RCC 7860 (cell line): Measurements from ENCODE around the gene JPH4.

Experiments
- DNase-seq: peaks from one replicate; pipeline ENCODE4 v3.0.0-alpha.2; 2015; ENCODE audit warnings: low spot score
- FAIRE-seq: peaks from 2 replicates; lab custom pipeline; 2012; peaks lifted over from hg19 to GRCh38; lab: Jason Lieb, UNC

Gene JPH4

GRCh38 chr14:23580948-23581281 lies 2.3 kb upstream of the JPH4 start:
- FAIRE-seq: no peak

GRCh38 chr14:23580152-23580926 lies 1.7 kb upstream of the JPH4 start:
- FAIRE-seq (no peak), DNase-seq (no peak)

More at GRCh38 chr14:23580948-23581281, 2.3 kb upstream of the JPH4 start:
- DNase-seq: no peak

- no peak for DNase-seq
- no peak for FAIRE-seq
Measured at GRCh38 chr14:23579739-23580138, 1.1 kb upstream of the JPH4 start.

GRCh38 chr14:23579311-23579630 lies 681 bp upstream of the JPH4 start:
- no peak for DNase-seq
- FAIRE-seq: no peak

GRCh38 chr14:23577710-23578392 lies 739 bp downstream of the JPH4 start:
- FAIRE-seq (no peak), DNase-seq (no peak)

GRCh38 chr14:23577004-23577681 lies 1.4 kb downstream of the JPH4 start:
- no peak for FAIRE-seq
- DNase-seq: no peak

GRCh38 chr14:23573384-23574015 lies 5.1 kb downstream of the JPH4 start:
- FAIRE-seq (no peak), DNase-seq (no peak)

- DNase-seq (no peak), FAIRE-seq (no peak)
Measured at GRCh38 chr14:23572836-23573235, 5.8 kb downstream of the JPH4 start.

GRCh38 chr14:23572524-23572828 lies 6.1 kb downstream of the JPH4 start:
- no peak for DNase-seq
- no peak for FAIRE-seq

GRCh38 chr14:23571701-23572523 lies 6.7 kb downstream of the JPH4 start:
- no peak for DNase-seq
- no peak for FAIRE-seq

- FAIRE-seq (no peak), DNase-seq (no peak)
Measured at GRCh38 chr14:23570806-23571483, 7.6 kb downstream of the JPH4 start.

- no peak for FAIRE-seq
- DNase-seq: no peak
Measured at GRCh38 chr14:23569443-23570151, 9.0 kb downstream of the JPH4 start.

- DNase-seq: no peak
- FAIRE-seq: no peak
Measured at GRCh38 chr14:23568600-23569331, 9.8 kb downstream of the JPH4 start.

GRCh38 chr14:23568021-23568599 lies 10.5 kb downstream of the JPH4 start:
- FAIRE-seq (no peak), DNase-seq (no peak)

- DNase-seq (peak; percentile 42), FAIRE-seq (no peak)
Measured at GRCh38 chr14:23567186-23568020, 11.2 kb downstream of the JPH4 start, which contains the start of gene AP1G2. Gene AP1G2 (minus strand): TSS chr14:23567791. CDS start chr14:23567314, 477 bp downstream.

GRCh38 chr14:23566778-23567185 lies 11.8 kb downstream of the JPH4 start:
- DNase-seq (no peak), FAIRE-seq (no peak)

GRCh38 chr14:23566112-23566777 lies 12.3 kb downstream of the JPH4 start:
- FAIRE-seq: no peak
- no peak for DNase-seq
